Measurements from ENCODE around the gene KCNJ15. TPM values are rescaled to one million over a fixed set of nuclear protein-coding genes. Genes with fewer than 3 reads are reported as not detected.
"Not testable (repeated sequence)": the region's sequence is repeated elsewhere in the genome, so short reads cannot be mapped to it uniquely, and the experiment has no call there.

KCNJ15 gene
- total RNA-seq, 1 donor from 2014 or later, result 2.2 TPM

DNA sequence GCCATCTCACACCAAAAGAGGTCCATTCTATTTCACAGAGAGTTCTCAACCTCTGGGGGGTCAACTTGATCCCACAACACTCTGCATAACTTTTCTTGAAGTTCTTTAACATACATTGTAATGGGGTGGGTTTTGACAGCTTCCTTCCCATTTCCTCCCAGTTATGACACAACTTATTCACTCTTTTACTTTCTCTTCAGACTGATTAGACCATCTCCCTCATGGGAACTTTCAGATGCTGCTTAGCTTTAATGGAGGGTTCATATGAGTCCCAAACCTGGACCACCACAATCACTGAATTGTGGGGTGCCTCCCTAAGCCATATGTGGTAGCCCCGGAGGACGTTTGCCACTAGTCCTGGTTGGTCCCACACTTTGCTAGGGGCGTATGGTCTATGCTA lies 28.3 kb upstream of the KCNJ15 start:
- no peak overlapping the region for H3K4me3 Mint-ChIP-seq (ENCODE audit: low read depth)
- peaks cover 8% of the 10 kb centered on the region for H3K36me3 Mint-ChIP-seq (ENCODE audit: insufficient read depth)
- peak overlapping the region; percentile 5 for H3K27ac Mint-ChIP-seq
- H3K4me1 Mint-ChIP-seq (ENCODE audit: low read depth), result no peaks in the 10 kb centered on the region
- TF ChIP-seq CTCF (IDR thresholded peaks at IDR 0.05; ENCODE audit: unreplicated experiment), result no peak
- peaks cover 49% of the 10 kb centered on the region for H3K9me3 Mint-ChIP-seq (ENCODE audit: low read depth)
- no peak for DNase-seq (ENCODE audit: low spot score, unreplicated experiment)
- H3K27me3 Mint-ChIP-seq, result no peaks in the 10 kb centered on the region

GRCh38 chr21:38229260-38229877 lies 27.4 kb upstream of the KCNJ15 start:
- no peak overlapping the region for H3K27ac Mint-ChIP-seq
- no peak for DNase-seq (ENCODE audit: low spot score, unreplicated experiment)
- H3K27me3 Mint-ChIP-seq, result no peaks in the 10 kb centered on the region
- H3K9me3 Mint-ChIP-seq (ENCODE audit: low read depth), result peaks cover 47% of the 10 kb centered on the region
- peaks cover 4% of the 10 kb centered on the region for H3K36me3 Mint-ChIP-seq (ENCODE audit: insufficient read depth)
- H3K4me1 Mint-ChIP-seq (ENCODE audit: low read depth), result peaks cover under 1% of the 10 kb centered on the region
- TF ChIP-seq CTCF (IDR thresholded peaks at IDR 0.05; ENCODE audit: unreplicated experiment), result no peak
- no peak overlapping the region for H3K4me3 Mint-ChIP-seq (ENCODE audit: low read depth)

DNA sequence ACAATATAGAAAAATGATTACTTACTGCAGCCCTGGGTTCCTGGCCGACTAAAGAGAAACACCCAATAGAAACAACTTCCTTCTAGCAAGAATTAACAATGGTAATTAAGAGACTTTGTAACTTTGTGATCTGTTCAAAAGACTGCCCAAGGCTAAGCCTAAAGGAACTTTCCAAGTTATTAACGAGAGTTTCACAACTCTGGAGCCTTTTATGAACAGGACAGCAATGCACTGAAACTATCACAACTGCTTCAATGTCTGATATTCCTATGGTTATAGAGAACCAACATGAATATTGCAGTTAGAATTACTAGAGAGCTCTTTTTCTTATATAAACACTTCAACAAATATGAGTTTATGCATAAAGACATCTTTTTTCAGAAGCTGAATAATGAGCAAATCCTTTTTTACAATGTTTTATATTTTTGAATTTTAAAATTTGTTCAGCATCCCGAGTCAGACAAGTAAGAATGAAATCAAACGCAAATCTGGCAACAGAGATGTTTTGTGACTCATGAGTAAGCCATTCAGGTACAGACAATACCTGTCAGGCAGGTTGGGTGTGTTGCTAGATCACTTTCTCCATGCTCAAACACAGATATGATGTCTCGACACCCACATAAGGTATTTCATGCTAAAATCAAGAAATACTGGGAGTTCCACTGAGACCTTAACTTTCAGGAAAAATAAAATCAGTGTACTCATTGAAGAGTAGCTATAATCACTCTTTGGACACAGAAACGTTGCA lies 22.2 kb upstream of the KCNJ15 start:
- Mint-ChIP-seq H3K4me3 (ENCODE audit: low read depth) (no peak overlapping the region), H3K36me3 (ENCODE audit: insufficient read depth) (peaks cover 1% of the 10 kb centered on the region), H3K9me3 (ENCODE audit: low read depth) (peaks cover 23% of the 10 kb centered on the region), H3K27me3 (no peaks in the 10 kb centered on the region), H3K4me1 (ENCODE audit: low read depth) (peaks cover 9% of the 10 kb centered on the region), H3K27ac (no peak overlapping the region)
- no peak for DNase-seq (ENCODE audit: low spot score, unreplicated experiment)
- TF ChIP-seq CTCF (IDR thresholded peaks at IDR 0.05; ENCODE audit: unreplicated experiment), result no peak

GRCh38 chr21:38235251-38235650 lies 21.5 kb upstream of the KCNJ15 start:
- H3K27ac Mint-ChIP-seq; H3K27me3 Mint-ChIP-seq; H3K4me3 Mint-ChIP-seq (ENCODE audit: low read depth); DNase-seq (ENCODE audit: low spot score, unreplicated experiment); H3K36me3 Mint-ChIP-seq (ENCODE audit: insufficient read depth): not testable (repeated sequence)
- Mint-ChIP-seq H3K9me3 (ENCODE audit: low read depth) (peaks cover 21% of the 10 kb centered on the region), H3K4me1 (ENCODE audit: low read depth) (peaks cover 15% of the 10 kb centered on the region)

GRCh38 chr21:38236232-38236631 lies 20.6 kb upstream of the KCNJ15 start:
- no peak overlapping the region for H3K27ac Mint-ChIP-seq
- H3K4me3 Mint-ChIP-seq (ENCODE audit: low read depth), result no peak overlapping the region
- peaks cover 19% of the 10 kb centered on the region for H3K4me1 Mint-ChIP-seq (ENCODE audit: low read depth)
- H3K36me3 Mint-ChIP-seq (ENCODE audit: insufficient read depth), result no peaks in the 10 kb centered on the region
- no peaks in the 10 kb centered on the region for H3K27me3 Mint-ChIP-seq
- peaks cover 15% of the 10 kb centered on the region for H3K9me3 Mint-ChIP-seq (ENCODE audit: low read depth)
- TF ChIP-seq CTCF (IDR thresholded peaks at IDR 0.05; ENCODE audit: unreplicated experiment), result peak; percentile 26
- DNase-seq (ENCODE audit: low spot score, unreplicated experiment), result no peak

- H3K4me1 Mint-ChIP-seq (ENCODE audit: low read depth), result peaks cover 22% of the 10 kb centered on the region
- no peak overlapping the region for H3K27ac Mint-ChIP-seq
- no peaks in the 10 kb centered on the region for H3K9me3 Mint-ChIP-seq (ENCODE audit: low read depth)
- no peak for TF ChIP-seq CTCF (IDR thresholded peaks at IDR 0.05; ENCODE audit: unreplicated experiment)
- no peaks in the 10 kb centered on the region for H3K27me3 Mint-ChIP-seq
- no peak for DNase-seq (ENCODE audit: low spot score, unreplicated experiment)
- H3K36me3 Mint-ChIP-seq (ENCODE audit: insufficient read depth), result no peaks in the 10 kb centered on the region
- no peak overlapping the region for H3K4me3 Mint-ChIP-seq (ENCODE audit: low read depth)
These were observed 17.1 kb upstream of the KCNJ15 start for GRCh38 chr21:38239672-38240071.
